ENCODE measurements around the gene KLHL8.

DNA sequence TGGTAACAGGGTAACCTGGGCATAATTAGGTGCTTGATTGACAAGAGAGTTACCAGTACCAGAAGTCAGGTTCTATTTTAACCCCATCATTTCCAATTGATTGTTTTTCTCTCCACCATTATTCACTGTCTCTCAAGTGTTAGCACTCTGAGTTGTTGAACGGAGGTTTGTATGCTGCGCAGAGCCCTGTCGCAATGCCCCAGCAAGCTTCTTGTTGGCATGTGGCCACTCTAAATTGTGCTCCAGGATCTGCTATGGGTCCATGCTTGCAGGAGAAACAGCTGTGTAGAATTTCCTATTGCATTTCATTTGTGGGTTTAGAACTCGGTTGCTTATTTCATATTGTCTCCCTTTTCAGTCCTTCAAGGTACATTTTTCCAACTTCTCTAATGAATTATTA is 98.2 kb downstream of the KLHL8 start:
- TF ChIP-seq POLR2A (IDR thresholded peaks at IDR 0.05) (no peak), POLR2AphosphoS5 (IDR thresholded peaks at IDR 0.05) (no peak)
- TF ChIP-seq, protein P1, sequence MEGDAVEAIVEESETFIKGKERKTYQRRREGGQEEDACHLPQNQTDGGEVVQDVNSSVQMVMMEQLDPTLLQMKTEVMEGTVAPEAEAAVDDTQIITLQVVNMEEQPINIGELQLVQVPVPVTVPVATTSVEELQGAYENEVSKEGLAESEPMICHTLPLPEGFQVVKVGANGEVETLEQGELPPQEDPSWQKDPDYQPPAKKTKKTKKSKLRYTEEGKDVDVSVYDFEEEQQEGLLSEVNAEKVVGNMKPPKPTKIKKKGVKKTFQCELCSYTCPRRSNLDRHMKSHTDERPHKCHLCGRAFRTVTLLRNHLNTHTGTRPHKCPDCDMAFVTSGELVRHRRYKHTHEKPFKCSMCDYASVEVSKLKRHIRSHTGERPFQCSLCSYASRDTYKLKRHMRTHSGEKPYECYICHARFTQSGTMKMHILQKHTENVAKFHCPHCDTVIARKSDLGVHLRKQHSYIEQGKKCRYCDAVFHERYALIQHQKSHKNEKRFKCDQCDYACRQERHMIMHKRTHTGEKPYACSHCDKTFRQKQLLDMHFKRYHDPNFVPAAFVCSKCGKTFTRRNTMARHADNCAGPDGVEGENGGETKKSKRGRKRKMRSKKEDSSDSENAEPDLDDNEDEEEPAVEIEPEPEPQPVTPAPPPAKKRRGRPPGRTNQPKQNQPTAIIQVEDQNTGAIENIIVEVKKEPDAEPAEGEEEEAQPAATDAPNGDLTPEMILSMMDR (IDR thresholded peaks at IDR 0.05): no peak

All from transverse colon (tissue), 4 donors.